OCI-LY7 (cell line): ENCODE data around the gene RAP1A. TPM values are rescaled to one million over a fixed set of nuclear protein-coding genes. Genes with fewer than 3 reads are reported as not detected.

ENCODE experiments used
- BruUV-seq: library from RNA; stranded (reverse); fragments of 400-500 nt; replicated peaks from 2 replicates; lab custom pipeline; 2021; lab: Mats Ljungman, UMichigan
- CTCF ChIA-PET: fragments of 300-600 bp; sonication (Branson Sonifier 250); formaldehyde crosslinking; loops from one replicate; lab custom pipeline; 2022; ENCODE audit warnings: antibody characterized with exemption; ENCODE audit not compliant: unreplicated experiment; lab: Charles Lee
- POLR2A ChIA-PET: fragments of 300-600 bp; sonication (Branson Sonifier 250); formaldehyde crosslinking; loops from one replicate; lab custom pipeline; 2022; ENCODE audit warnings: antibody characterized with exemption; lab: Charles Lee
- DNase-seq: peaks from one replicate; pipeline ENCODE4 v3.0.0-alpha.2; 2015; ENCODE audit warnings: low spot score
- H2AFZ ChIP-seq: fragments of 200-600 bp; sonication (generic), shearing (Covaris generic); 2 replicates; pipeline ENCODE4 v1.6.1; 2014; ENCODE audit warnings: mild to moderate bottlenecking, antibody characterized with exemption, low read length, moderate library complexity
- H3K27ac ChIP-seq: fragments of 200-600 bp; sonication (generic); 2 replicates; pipeline ENCODE4 v1.5.1; 2014; ENCODE audit warnings: mixed run types, low read depth, mild to moderate bottlenecking, moderate library complexity, low read length, inconsistent platforms; ENCODE audit not compliant: poor library complexity, severe bottlenecking
- H3K36me3 ChIP-seq: fragments of 200-600 bp; sonication (generic); 2 replicates; pipeline ENCODE4 v1.6.1; 2014; ENCODE audit warnings: mild to moderate bottlenecking, antibody characterized with exemption, low read length, moderate library complexity, mixed read lengths; ENCODE audit not compliant: insufficient read depth
- H3K4me1 ChIP-seq: fragments of 200-600 bp; sonication (generic); 2 replicates; pipeline ENCODE4 v1.5.1; 2014; ENCODE audit warnings: mild to moderate bottlenecking, low read length; ENCODE audit not compliant: insufficient read depth, poor library complexity, severe bottlenecking
- H3K4me2 ChIP-seq: fragments of 200-600 bp; sonication (generic); 2 replicates; pipeline ENCODE4 v1.6.1; 2014; ENCODE audit warnings: mild to moderate bottlenecking, low read length
- H3K4me3 ChIP-seq: fragments of 200-600 bp; sonication (generic); 2 replicates; pipeline ENCODE4 v1.5.1; 2014; ENCODE audit warnings: mild to moderate bottlenecking, low read depth, low read length; ENCODE audit not compliant: poor library complexity, severe bottlenecking
- H3K79me2 ChIP-seq: fragments of 200-600 bp; sonication (generic); 2 replicates; pipeline ENCODE4 v1.6.1; 2016; ENCODE audit warnings: low read depth, mild to moderate bottlenecking, low read length, moderate library complexity, mixed read lengths; ENCODE audit not compliant: insufficient read depth
- H3K9me2 ChIP-seq: fragments of 200-600 bp; sonication (generic); 2 replicates; pipeline ENCODE4 v1.6.1; 2016; ENCODE audit warnings: mild to moderate bottlenecking, low read length, mixed read lengths; ENCODE audit not compliant: insufficient read depth
- H3K9me3 ChIP-seq: fragments of 200-600 bp; sonication (generic); 2 replicates; pipeline ENCODE4 v1.6.1; 2014; ENCODE audit warnings: mild to moderate bottlenecking, mixed run types, low read length, mixed read lengths
- H4K20me1 ChIP-seq: fragments of 200-600 bp; sonication (generic); 2 replicates; pipeline ENCODE4 v1.6.1; 2014; ENCODE audit warnings: mild to moderate bottlenecking, antibody characterized with exemption, low read length, moderate library complexity, mixed read lengths; ENCODE audit not compliant: insufficient read depth
- CTCF ChIP-seq: fragments of 200-600 bp; sonication (generic); conservative IDR thresholded peaks from 2 replicates; pipeline ENCODE4 v1.5.1; 2014; ENCODE audit warnings: mild to moderate bottlenecking, antibody characterized with exemption, low read length, moderate library complexity, mixed read lengths
- EZH2phosphoT487 ChIP-seq: fragments of 200-600 bp; sonication (generic); IDR thresholded peaks from 2 replicates; pipeline ENCODE4 v1.6.1; 2018; ENCODE audit warnings: low read depth, borderline replicate concordance, mild to moderate bottlenecking, mixed run types, antibody characterized with exemption, low read length, moderate library complexity, mixed read lengths
- intact Hi-C: fragments of 100-400 bp; cut with micrococcal nuclease; formaldehyde crosslinking; loops from one replicate; pipeline ENCODE4 v1.10.0; 2022; ENCODE audit not compliant: unreplicated experiment
- total RNA-seq, 2 experiments: library from RNA; depleted of rRNA in 1 of 2; stranded (reverse); fragments of >200 nt in 1 of 2; shearing (Covaris generic) in 1 of 2; gene quantifications; 2 replicates each; pipeline ENCODE4 v1.2.3, GENCODE V29; 2014 to 2022

The RAP1A gene
- total RNA-seq, 2 experiments from 2014 or later, result 10.4 to 86.3 TPM

GRCh38 chr1:111716333-111716732 is 96.7 kb downstream of the RAP1A start:
- H3K4me3 ChIP-seq, result no peak overlapping the region
- H3K36me3 ChIP-seq, result peaks cover 37% of the 10 kb centered on the region; the same call in 1 of the 2 replicates
- POLR2A ChIA-PET, result interaction anchor here (0.6 to 1.4 kb wide), 5 partner anchors 18 to 269 kb away, joined by 3 to 7 read pairs (median 3); no protein-coding TSS in a partner anchor
- DNase-seq, result no peak
- TF ChIP-seq EZH2phosphoT487 (no peak), CTCF (no peak)
- H3K4me2 ChIP-seq, result no peak overlapping the region
- no peak overlapping the region for H2AFZ ChIP-seq
- no peaks in the 10 kb centered on the region for H3K4me1 ChIP-seq
- no peak overlapping the region for H3K27ac ChIP-seq
- no peaks in the 10 kb centered on the region for H3K9me3 ChIP-seq
- no peaks in the 10 kb centered on the region for H4K20me1 ChIP-seq
- intact Hi-C loops, result loop anchor here (2.0 kb wide), 2 partner anchors 38 to 52 kb away; partner anchors contain the start of gene DDX20
- no TSS peak for BruUV-seq
- CTCF ChIA-PET, result interaction anchor here (0.9 kb wide), 1 partner anchor 209 kb away, joined by 4 read pairs; no protein-coding TSS in a partner anchor
- no peaks in the 10 kb centered on the region for H3K9me2 ChIP-seq
- H3K79me2 ChIP-seq, result no peaks in the 10 kb centered on the region

- Histone ChIP-seq H3K9me3 (no peaks in the 10 kb centered on the region), H3K36me3 (peaks cover 26% of the 10 kb centered on the region; the same call in 1 of the 2 replicates), H3K79me2 (no peaks in the 10 kb centered on the region), H2AFZ (no peak overlapping the region), H3K9me2 (no peaks in the 10 kb centered on the region), H3K4me1 (no peaks in the 10 kb centered on the region), H3K27ac (no peak overlapping the region), H3K4me3 (no peak overlapping the region), H3K4me2 (no peak overlapping the region), H4K20me1 (no peaks in the 10 kb centered on the region)
- BruUV-seq, result no TSS peak
- no peak for DNase-seq
- intact Hi-C loops, result loop anchor here (2.0 kb wide), 2 partner anchors 37 to 51 kb away; partner anchors contain the start of gene DDX20
- CTCF ChIA-PET, result no interaction called here
- no peak for TF ChIP-seq EZH2phosphoT487
- no peak for TF ChIP-seq CTCF
- POLR2A ChIA-PET, result interaction anchor here (0.6 to 1.0 kb wide), 3 partner anchors 17 to 127 kb away, joined by 3 read pairs; no protein-coding TSS in a partner anchor
Measured at GRCh38 chr1:111717450-111717849, 97.9 kb downstream of the RAP1A start.

- no peaks in the 10 kb centered on the region for H4K20me1 ChIP-seq
- CTCF ChIA-PET, result no interaction called here
- intact Hi-C loops, result no loop called here
- no peak overlapping the region for H2AFZ ChIP-seq
- no peak overlapping the region for H3K4me3 ChIP-seq
- H3K9me2 ChIP-seq, result no peaks in the 10 kb centered on the region
- H3K79me2 ChIP-seq, result no peaks in the 10 kb centered on the region
- no peak for TF ChIP-seq EZH2phosphoT487
- TF ChIP-seq CTCF, result no peak
- H3K4me2 ChIP-seq, result no peak overlapping the region
- H3K9me3 ChIP-seq, result no peaks in the 10 kb centered on the region
- BruUV-seq, result no TSS peak
- no peak for DNase-seq
- H3K36me3 ChIP-seq, result peaks cover 24% of the 10 kb centered on the region; the same call in 1 of the 2 replicates
- POLR2A ChIA-PET, result no interaction called here
- H3K27ac ChIP-seq, result no peak overlapping the region
- peaks cover 11% of the 10 kb centered on the region for H3K4me1 ChIP-seq
Measured at GRCh38 chr1:111719135-111719534, 99.5 kb downstream of the RAP1A start.
